ENCODE measurements around the gene LAMC1. TPM values are rescaled to one million over a fixed set of nuclear protein-coding genes. Genes with fewer than 3 reads are reported as not detected.

LAMC1 gene
- total RNA-seq, 1 donor from 2014 or later, result 140 TPM

- no peak for DNase-seq (ENCODE audit: low spot score)
These were observed 168.6 kb downstream of the LAMC1 start for GRCh38 chr1:183191833-183192232.

GRCh38 chr1:183193963-183194525 lies 170.8 kb downstream of the LAMC1 start:
- DNase-seq (ENCODE audit: low spot score), result no peak

- no peak for DNase-seq (ENCODE audit: low spot score)
These were observed 171.4 kb downstream of the LAMC1 start for GRCh38 chr1:183194527-183195141.

- DNase-seq (ENCODE audit: low spot score), result peak; percentile 50
These were observed 171.9 kb downstream of the LAMC1 start for GRCh38 chr1:183195142-183195574.

Other genes with a start within 250 kb of the LAMC1 start
- 19.3 TPM for gene NPL, start 233.6 kb upstream of the LAMC1 start, total RNA-seq
- gene DHX9, start 184.1 kb upstream of the LAMC1 start, total RNA-seq, result 113 TPM
- not detected for gene SHCBP1L, start 70.3 kb upstream of the LAMC1 start, total RNA-seq
- gene LAMC2, start 162.8 kb downstream of the LAMC1 start, total RNA-seq, result 24.5 TPM